ENCODE results near the gene GRK4.

GRK4 gene

GRCh38 chr4:3035249-3035648 lies 71.9 kb downstream of the GRK4 start:
- no peak for DNase-seq (ENCODE audit: low read depth in 1 of 2, low spot score in 1 of 2)
- TF ChIP-seq SPI1 (IDR thresholded peaks at IDR 0.05; ENCODE audit: borderline replicate concordance, low read depth) (no peak), REST (IDR thresholded peaks at IDR 0.05; ENCODE audit: insufficient replicate concordance, low read depth) (no peak), GABPA (IDR thresholded peaks at IDR 0.05; ENCODE audit: low read depth) (no peak), CTCF (IDR thresholded peaks at IDR 0.05; ENCODE audit: insufficient read depth, low read length) (no peak), POLR2AphosphoS5 (IDR thresholded peaks at IDR 0.05; ENCODE audit: low read depth) (no peak)
- Histone ChIP-seq H3K4me3 (replicated peaks; ENCODE audit: insufficient read depth, low read length) (no peak overlapping the region), H3K27ac (replicated peaks) (no peak overlapping the region), H3K27me3 (ENCODE audit: insufficient read depth, poor library complexity, severe bottlenecking) (no peaks in the 10 kb centered on the region)

GRCh38 chr4:3035674-3036073 lies 72.3 kb downstream of the GRK4 start:
- Histone ChIP-seq H3K4me3 (replicated peaks; ENCODE audit: insufficient read depth, low read length) (no peak overlapping the region), H3K27ac (replicated peaks) (no peak overlapping the region), H3K27me3 (ENCODE audit: insufficient read depth, poor library complexity, severe bottlenecking) (no peaks in the 10 kb centered on the region)
- TF ChIP-seq REST (IDR thresholded peaks at IDR 0.05; ENCODE audit: insufficient replicate concordance, low read depth), result no peak
- TF ChIP-seq SPI1 (IDR thresholded peaks at IDR 0.05; ENCODE audit: borderline replicate concordance, low read depth), result no peak
- no peak for TF ChIP-seq POLR2AphosphoS5 (IDR thresholded peaks at IDR 0.05; ENCODE audit: low read depth)
- TF ChIP-seq GABPA (IDR thresholded peaks at IDR 0.05; ENCODE audit: low read depth), result no peak
- TF ChIP-seq CTCF (IDR thresholded peaks at IDR 0.05; ENCODE audit: insufficient read depth, low read length), result no peak
- no peak for DNase-seq (ENCODE audit: low read depth in 1 of 2, low spot score in 1 of 2)

- DNase-seq (ENCODE audit: low read depth in 1 of 2, low spot score in 1 of 2), result no peak
- H3K27me3 ChIP-seq (ENCODE audit: insufficient read depth, poor library complexity, severe bottlenecking), result no peaks in the 10 kb centered on the region
- no peak for TF ChIP-seq CTCF (IDR thresholded peaks at IDR 0.05; ENCODE audit: insufficient read depth, low read length)
- no peak for TF ChIP-seq GABPA (IDR thresholded peaks at IDR 0.05; ENCODE audit: low read depth)
Observed at GRCh38 chr4:3036131-3036952, 73.0 kb downstream of the GRK4 start.

More at GRCh38 chr4:3036131-3036952, 73.0 kb downstream of the GRK4 start:
- Histone ChIP-seq H3K27ac (replicated peaks) (no peak overlapping the region), H3K4me3 (replicated peaks; ENCODE audit: insufficient read depth, low read length) (no peak overlapping the region)

Measured in HL-60 (cell line).